H1 (cell line): ENCODE measurements around the gene SYP.

ENCODE experiments used
- EP300 ChIP-seq, 2 experiments: IDR thresholded peaks; 1 replicate in 1 of 2; 2 replicates in 1 of 2; pipeline ENCODE4 v1.6.1; 2011 to 2012; ENCODE audit warnings: low read depth in 2 of 2, low read length in 2 of 2, mild to moderate bottlenecking in 2 of 2, borderline replicate concordance in 1 of 2, inconsistent platforms in 1 of 2, moderate library complexity in 1 of 2
- EZH2 ChIP-seq: fragments of 200-600 bp; sonication (generic); IDR thresholded peaks from 2 replicates; pipeline ENCODE4 v1.7.1; 2012; ENCODE audit warnings: low read depth, mild to moderate bottlenecking, moderate library complexity, low read length, inconsistent platforms; ENCODE audit not compliant: severe bottlenecking
- GABPA ChIP-seq: IDR thresholded peaks from 2 replicates; pipeline ENCODE4 v1.6.1; 2011; ENCODE audit warnings: mild to moderate bottlenecking, low read length, moderate library complexity, borderline replicate concordance; ENCODE audit not compliant: insufficient read depth
- JUN ChIP-seq: IDR thresholded peaks from 2 replicates; pipeline ENCODE4 v1.6.1; 2011; ENCODE audit warnings: low read depth, mild to moderate bottlenecking, improper control_type of control experiment, low read length
- NRF1 ChIP-seq: IDR thresholded peaks from 2 replicates; pipeline ENCODE4 v1.6.1; 2011; ENCODE audit warnings: mild to moderate bottlenecking, low read depth, low read length, improper control_type of control experiment
- POLR2A ChIP-seq, 2 experiments: IDR thresholded peaks; 1 replicate in 1 of 2; 2 replicates in 1 of 2; pipeline ENCODE4 v1.6.1; 2011; ENCODE audit warnings: low read depth in 2 of 2, low read length in 2 of 2, mild to moderate bottlenecking in 2 of 2; ENCODE audit errors: control extremely low read depth in 1 of 2
- RFX5 ChIP-seq: IDR thresholded peaks from 2 replicates; pipeline ENCODE4 v1.6.1; 2011; ENCODE audit warnings: low read depth, low read length, improper control_type of control experiment, borderline replicate concordance
- SIN3A ChIP-seq, 2 experiments: IDR thresholded peaks in 1 of 2; conservative IDR thresholded peaks in 1 of 2; 2 replicates each; pipeline ENCODE4 v1.6.1; 2011 to 2012; ENCODE audit warnings: low read length in 2 of 2, improper control_type of control experiment in 1 of 2, low read depth in 1 of 2, mild to moderate bottlenecking in 1 of 2
- SRF ChIP-seq: IDR thresholded peaks from 2 replicates; pipeline ENCODE4 v1.6.1; 2011; ENCODE audit warnings: mild to moderate bottlenecking, low read depth, low read length, moderate library complexity
- TAF1 ChIP-seq: IDR thresholded peaks from 2 replicates; pipeline ENCODE4 v1.6.1; 2011; ENCODE audit warnings: mild to moderate bottlenecking, low read depth, low read length
- TCF12 ChIP-seq: IDR thresholded peaks from 2 replicates; pipeline ENCODE4 v1.6.1; 2011; ENCODE audit warnings: low read depth, mild to moderate bottlenecking, low read length
- ZNF274 ChIP-seq: IDR thresholded peaks from 2 replicates; pipeline ENCODE4 v1.7.0; 2012; ENCODE audit warnings: low read length, borderline replicate concordance; ENCODE audit errors: extremely low read depth
- TF ChIP-seq, protein P1 (sequence below), 3 experiments: IDR thresholded peaks; 1 replicate in 2 of 3; 2 replicates in 1 of 3; pipeline versions ENCODE4 v1.5.1 to v1.6.1; 2011; ENCODE audit warnings: low read length in 3 of 3, mild to moderate bottlenecking in 3 of 3, inconsistent platforms in 2 of 3, low read depth in 1 of 3, moderate library complexity in 1 of 3; ENCODE audit not compliant: insufficient read depth in 1 of 3; ENCODE audit errors: control extremely low read depth in 1 of 3
- TF ChIP-seq, protein P2 (sequence below): IDR thresholded peaks from 2 replicates; pipeline ENCODE4 v1.6.1; 2012; ENCODE audit warnings: inconsistent platforms

DNA sequence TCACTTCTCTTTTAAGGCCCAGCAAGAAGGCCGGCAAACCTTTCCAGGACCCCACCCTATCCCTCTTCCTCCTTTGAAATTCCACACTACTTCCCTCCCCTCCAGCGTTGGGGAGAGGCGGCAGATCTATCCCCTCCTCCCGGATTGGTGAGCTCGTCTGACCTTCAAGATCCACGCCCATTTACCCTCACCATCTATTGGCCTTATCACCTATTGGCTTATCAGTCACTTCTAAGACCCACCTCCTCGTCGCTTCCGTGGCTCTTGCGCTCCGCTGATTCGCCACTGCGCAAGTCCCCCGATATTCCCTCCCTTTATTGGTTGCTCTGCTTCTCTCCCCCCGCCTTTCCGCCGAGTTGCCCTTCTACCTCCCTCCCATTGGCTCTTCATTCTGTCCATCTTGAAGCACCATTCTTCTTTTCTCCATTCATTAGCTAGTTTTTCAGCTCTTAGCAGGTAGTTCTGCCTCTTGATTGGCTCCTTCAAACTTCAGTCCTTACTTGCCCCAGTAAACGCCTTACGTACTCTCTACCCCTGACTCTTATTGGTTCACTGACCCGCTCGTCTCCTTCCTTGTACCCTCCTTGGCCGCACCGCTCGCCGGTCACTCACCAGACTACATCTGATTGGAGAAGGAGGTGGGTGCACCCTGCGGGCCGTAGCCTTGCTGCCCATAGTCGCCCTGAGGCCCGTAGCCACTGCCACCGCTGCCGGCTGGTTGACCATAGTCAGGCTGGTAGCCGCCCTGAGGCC lies 9.0 kb downstream of the SYP start:
- TF ChIP-seq, protein P1, sequence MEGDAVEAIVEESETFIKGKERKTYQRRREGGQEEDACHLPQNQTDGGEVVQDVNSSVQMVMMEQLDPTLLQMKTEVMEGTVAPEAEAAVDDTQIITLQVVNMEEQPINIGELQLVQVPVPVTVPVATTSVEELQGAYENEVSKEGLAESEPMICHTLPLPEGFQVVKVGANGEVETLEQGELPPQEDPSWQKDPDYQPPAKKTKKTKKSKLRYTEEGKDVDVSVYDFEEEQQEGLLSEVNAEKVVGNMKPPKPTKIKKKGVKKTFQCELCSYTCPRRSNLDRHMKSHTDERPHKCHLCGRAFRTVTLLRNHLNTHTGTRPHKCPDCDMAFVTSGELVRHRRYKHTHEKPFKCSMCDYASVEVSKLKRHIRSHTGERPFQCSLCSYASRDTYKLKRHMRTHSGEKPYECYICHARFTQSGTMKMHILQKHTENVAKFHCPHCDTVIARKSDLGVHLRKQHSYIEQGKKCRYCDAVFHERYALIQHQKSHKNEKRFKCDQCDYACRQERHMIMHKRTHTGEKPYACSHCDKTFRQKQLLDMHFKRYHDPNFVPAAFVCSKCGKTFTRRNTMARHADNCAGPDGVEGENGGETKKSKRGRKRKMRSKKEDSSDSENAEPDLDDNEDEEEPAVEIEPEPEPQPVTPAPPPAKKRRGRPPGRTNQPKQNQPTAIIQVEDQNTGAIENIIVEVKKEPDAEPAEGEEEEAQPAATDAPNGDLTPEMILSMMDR (IDR thresholded peaks at IDR 0.05; ENCODE audit: control extremely low read depth in 1 of 3, insufficient read depth in 1 of 3, low read depth in 1 of 3, low read length in 3 of 3) = no peak
- TF ChIP-seq TAF1 (peak; percentile 87), TCF12 (no peak), POLR2A (IDR thresholded peaks at IDR 0.05; ENCODE audit: control extremely low read depth in 1 of 2, low read depth in 2 of 2, low read length in 2 of 2) (peak in 1 of 2 experiments; percentile 77; a peak in 1 of 3 replicates), EP300 (IDR thresholded peaks at IDR 0.05; ENCODE audit: borderline replicate concordance in 1 of 2, low read depth in 2 of 2, low read length in 2 of 2) (no peak), GABPA (no peak), ZNF274 (no peak), SRF (no peak), JUN (no peak), NRF1 (no peak), EZH2 (no peak), RFX5 (no peak), SIN3A (conservative IDR thresholded peaks at IDR 0.05 in 1 of 2, IDR thresholded peaks at IDR 0.05 in 1 of 2; ENCODE audit: low read depth in 1 of 2, low read length in 2 of 2) (no peak)
- TF ChIP-seq, protein P2, sequence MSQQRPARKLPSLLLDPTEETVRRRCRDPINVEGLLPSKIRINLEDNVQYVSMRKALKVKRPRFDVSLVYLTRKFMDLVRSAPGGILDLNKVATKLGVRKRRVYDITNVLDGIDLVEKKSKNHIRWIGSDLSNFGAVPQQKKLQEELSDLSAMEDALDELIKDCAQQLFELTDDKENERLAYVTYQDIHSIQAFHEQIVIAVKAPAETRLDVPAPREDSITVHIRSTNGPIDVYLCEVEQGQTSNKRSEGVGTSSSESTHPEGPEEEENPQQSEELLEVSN = no peak
